Activated CD8-positive, alpha-beta memory T cell treated with anti-CD3 and anti-CD28 coated beads, Interleukin-2, amount 10 ng/mL, durations not matched to agents 7 days and 5 days (primary cell): Measurements from ENCODE around the gene RPTOR. TPM values are rescaled to one million over a fixed set of nuclear protein-coding genes. Genes with fewer than 3 reads are reported as not detected.

ENCODE experiments used
- ATAC-seq: fragments of 150-1000 bp; cut with Tn5 transposase; one replicate; pipeline ENCODE4 v1.10.0; 2021; ENCODE audit warnings: moderate library complexity
- CTCF ChIA-PET: fragments of 350-600 bp; sonication (Branson Sonifier 250); formaldehyde crosslinking; loops from one replicate; lab custom pipeline; 2021; ENCODE audit warnings: antibody characterized with exemption; lab: Charles Lee
- DNase-seq: peaks from one replicate; pipeline ENCODE4 v3.0.0-alpha.2; 2020
- H3K27ac Mint-ChIP-seq: one replicate; pipeline ENCODE4 v1.8.0; 2021; ENCODE audit warnings: mild to moderate bottlenecking, mixed read lengths
- H3K27me3 Mint-ChIP-seq: one replicate; pipeline ENCODE4 v1.8.0; 2021; ENCODE audit warnings: mixed read lengths
- H3K36me3 Mint-ChIP-seq: one replicate; pipeline ENCODE4 v1.8.0; 2021; ENCODE audit warnings: mild to moderate bottlenecking, mixed read lengths
- H3K4me1 Mint-ChIP-seq: one replicate; pipeline ENCODE4 v1.8.0; 2021; ENCODE audit warnings: mixed read lengths
- H3K4me3 Mint-ChIP-seq: one replicate; pipeline ENCODE4 v1.8.0; 2021; ENCODE audit warnings: mild to moderate bottlenecking, moderate library complexity, mixed read lengths
- H3K9me3 Mint-ChIP-seq: one replicate; pipeline ENCODE4 v1.8.0; 2022; ENCODE audit warnings: low read depth, mixed read lengths
- total RNA-seq, 2 experiments: library from RNA; stranded (reverse); gene quantifications; one replicate each; pipeline ENCODE4 v1.2.3, GENCODE V29; 2021

The RPTOR gene
- total RNA-seq, 2 experiments from 2014 or later: 60.4 to 87.0 TPM

DNA sequence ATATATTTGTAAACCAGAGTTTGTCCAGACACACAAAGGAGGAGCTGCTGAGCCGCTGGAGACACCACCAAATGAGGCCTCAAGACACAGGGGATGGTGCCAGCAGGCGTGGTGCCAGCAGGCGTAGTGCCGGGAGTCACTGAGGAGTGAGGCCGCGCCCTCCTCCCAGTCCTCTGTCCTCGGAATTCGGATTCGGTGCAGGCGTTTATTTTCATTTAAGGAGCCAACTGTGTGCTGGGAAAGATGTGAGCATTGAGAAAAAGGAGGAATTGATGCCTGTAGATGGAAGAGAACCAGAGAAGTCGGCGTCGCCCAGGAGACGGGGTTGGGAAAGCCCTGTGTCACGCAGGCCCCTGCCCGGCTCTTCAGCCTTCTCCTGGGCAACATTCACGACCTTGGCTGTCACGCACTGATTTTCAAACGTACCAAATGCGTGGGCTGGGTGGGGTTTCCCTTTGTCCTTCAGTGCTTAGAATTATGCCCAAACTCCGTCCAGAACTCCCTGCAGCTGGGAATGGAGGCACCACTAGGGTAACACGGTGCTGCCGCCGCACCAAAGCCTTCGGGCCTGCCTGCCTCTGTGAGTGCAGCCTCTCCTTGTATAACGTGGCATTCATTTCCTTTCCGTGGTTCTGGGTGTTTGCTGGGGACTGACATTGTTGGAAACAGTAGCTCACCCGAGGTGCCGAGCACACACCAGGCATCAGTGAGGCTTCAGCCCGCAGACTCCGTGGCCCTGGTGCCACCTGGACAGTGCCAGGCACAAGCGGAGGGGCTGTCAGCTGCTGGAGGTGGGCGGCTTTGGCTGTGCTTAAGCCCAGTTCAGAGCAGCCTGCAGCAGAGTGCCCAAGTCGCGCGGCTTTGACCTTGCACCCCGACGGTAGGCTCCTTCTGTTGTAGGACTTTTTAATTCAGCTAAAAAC is 398.0 kb downstream of the RPTOR start:
- Mint-ChIP-seq H3K27me3 (no peaks in the 10 kb centered on the region), H3K4me3 (no peak overlapping the region), H3K27ac (no peak overlapping the region), H3K36me3 (peaks cover 56% of the 10 kb centered on the region), H3K9me3 (no peaks in the 10 kb centered on the region), H3K4me1 (peaks cover 38% of the 10 kb centered on the region)
- ATAC-seq (no peak), DNase-seq (no peak)
- CTCF ChIA-PET: no interaction called here

DNA sequence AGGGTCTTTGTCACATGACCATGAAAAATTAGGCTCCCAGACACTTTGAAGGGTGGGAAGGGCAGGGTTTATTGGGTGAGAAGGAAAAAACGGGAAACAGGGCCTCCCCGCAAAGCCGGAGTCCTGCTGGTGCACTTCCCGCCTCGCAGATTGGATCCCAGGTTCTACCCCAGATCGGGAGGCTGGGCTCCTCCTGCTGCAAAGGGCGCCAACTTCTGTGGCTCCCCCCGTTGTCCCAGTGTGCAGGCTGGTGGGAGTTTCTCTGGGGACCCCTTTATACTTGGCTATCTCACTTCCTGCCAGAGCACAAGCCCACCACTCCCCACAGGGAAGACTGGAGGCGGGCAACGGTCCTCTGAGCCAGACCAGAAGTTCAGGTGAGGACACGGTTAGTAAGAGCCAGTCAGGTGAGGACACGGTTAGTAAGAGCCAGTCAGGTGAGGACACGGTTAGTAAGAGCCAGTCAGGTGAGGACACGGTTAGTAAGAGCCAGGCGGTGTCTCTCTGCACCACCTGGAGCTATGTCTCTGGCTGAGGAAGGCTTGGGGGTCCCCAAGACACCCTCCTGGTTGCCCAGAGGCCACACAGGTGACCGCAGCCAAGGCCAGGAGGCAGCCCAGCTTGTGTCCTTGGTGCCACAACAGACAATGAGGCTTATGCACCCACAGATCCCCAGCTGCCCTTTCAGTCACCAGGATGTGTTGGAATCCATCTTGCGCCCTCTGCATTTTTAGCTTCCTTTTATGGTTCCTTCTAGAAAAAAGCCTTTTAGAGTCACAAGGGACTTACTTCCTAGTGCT is 398.9 kb downstream of the RPTOR start:
- Mint-ChIP-seq H3K36me3 (peaks cover 53% of the 10 kb centered on the region), H3K9me3 (no peaks in the 10 kb centered on the region), H3K27ac (no peak overlapping the region), H3K4me1 (peaks cover 29% of the 10 kb centered on the region), H3K27me3 (no peaks in the 10 kb centered on the region), H3K4me3 (no peak overlapping the region)
- no peak for ATAC-seq
- CTCF ChIA-PET: no interaction called here
- DNase-seq: no peak

DNA sequence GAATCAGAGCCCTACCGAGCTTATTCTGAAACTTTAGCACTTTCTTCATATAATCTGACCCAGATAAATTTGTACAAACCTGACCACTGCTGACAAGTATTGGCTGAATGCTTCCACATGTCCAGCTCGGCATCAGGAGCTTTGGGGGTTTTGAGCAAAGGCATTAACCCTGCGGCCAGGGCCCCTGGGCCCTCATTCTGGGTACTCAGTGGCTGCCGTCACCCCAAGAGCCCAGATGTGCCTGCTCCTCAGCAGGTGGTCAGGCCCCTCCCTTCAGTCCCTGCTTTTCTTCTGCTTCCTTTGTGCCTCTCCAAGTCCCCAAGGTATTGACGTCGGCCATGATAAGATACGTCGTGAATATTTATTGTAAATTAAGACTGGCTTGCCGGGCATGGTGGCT is 399.7 kb downstream of the RPTOR start:
- Mint-ChIP-seq H3K4me1 (peaks cover 21% of the 10 kb centered on the region), H3K4me3 (no peak overlapping the region), H3K27me3 (no peaks in the 10 kb centered on the region), H3K9me3 (no peaks in the 10 kb centered on the region), H3K27ac (no peak overlapping the region), H3K36me3 (peaks cover 48% of the 10 kb centered on the region)
- DNase-seq (no peak), ATAC-seq (no peak)
- CTCF ChIA-PET: no interaction called here

DNA sequence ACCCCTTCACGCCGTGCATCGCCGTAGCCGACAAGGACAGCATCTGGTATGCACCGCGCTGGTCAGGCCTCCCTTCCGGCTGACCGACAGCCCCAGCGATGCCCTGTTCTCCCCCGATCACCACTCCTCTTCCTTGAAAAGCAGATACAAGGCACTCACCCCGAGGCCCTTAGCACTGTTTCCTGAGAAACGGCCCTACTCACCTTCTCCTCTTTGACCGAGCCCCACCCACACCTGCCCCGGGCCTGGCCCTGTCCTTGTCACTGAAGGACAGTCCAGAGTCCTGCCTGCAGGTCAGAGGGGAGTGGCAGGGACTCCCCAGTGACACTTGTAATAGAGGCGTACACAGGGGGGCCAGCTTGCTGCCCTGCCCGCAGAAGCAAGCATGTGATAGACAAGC is 401.1 kb downstream of the RPTOR start:
- CTCF ChIA-PET: no interaction called here
- peaks cover 47% of the 10 kb centered on the region for H3K36me3 Mint-ChIP-seq

DNA sequence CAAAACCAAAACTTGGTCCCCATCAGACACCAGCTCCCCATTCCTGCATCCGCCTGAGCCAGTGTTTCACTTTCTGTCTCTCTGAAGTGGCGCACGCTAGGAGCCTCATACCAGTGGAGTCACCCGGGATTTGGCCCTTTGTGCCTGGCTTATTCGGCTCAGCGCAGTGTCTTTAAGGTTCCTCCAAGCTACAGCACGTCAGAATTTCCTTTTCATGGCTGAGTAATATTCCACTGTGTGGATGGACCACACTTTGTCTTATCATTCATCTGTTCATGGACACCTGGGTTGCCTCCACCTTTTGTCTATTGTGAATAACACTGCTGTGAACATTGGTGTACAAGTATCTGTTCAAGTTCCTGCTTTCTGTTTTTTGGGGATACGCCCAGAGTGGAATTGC is 401.8 kb downstream of the RPTOR start:
- DNase-seq (no peak), ATAC-seq (no peak)
- peaks cover 24% of the 10 kb centered on the region for H3K4me1 Mint-ChIP-seq
- no peaks in the 10 kb centered on the region for H3K27me3 Mint-ChIP-seq
- no peak overlapping the region for H3K4me3 Mint-ChIP-seq
- CTCF ChIA-PET: no interaction called here
- no peak overlapping the region for H3K27ac Mint-ChIP-seq
- H3K36me3 Mint-ChIP-seq: peaks cover 43% of the 10 kb centered on the region
- H3K9me3 Mint-ChIP-seq: no peaks in the 10 kb centered on the region

More for the DNA sequence above, 401.1 kb downstream of the RPTOR start:
- H3K27me3 Mint-ChIP-seq: no peaks in the 10 kb centered on the region
- no peaks in the 10 kb centered on the region for H3K9me3 Mint-ChIP-seq
- no peak overlapping the region for H3K4me3 Mint-ChIP-seq
- ATAC-seq: no peak
- DNase-seq: no peak
- no peak overlapping the region for H3K27ac Mint-ChIP-seq
- peaks cover 17% of the 10 kb centered on the region for H3K4me1 Mint-ChIP-seq

DNA sequence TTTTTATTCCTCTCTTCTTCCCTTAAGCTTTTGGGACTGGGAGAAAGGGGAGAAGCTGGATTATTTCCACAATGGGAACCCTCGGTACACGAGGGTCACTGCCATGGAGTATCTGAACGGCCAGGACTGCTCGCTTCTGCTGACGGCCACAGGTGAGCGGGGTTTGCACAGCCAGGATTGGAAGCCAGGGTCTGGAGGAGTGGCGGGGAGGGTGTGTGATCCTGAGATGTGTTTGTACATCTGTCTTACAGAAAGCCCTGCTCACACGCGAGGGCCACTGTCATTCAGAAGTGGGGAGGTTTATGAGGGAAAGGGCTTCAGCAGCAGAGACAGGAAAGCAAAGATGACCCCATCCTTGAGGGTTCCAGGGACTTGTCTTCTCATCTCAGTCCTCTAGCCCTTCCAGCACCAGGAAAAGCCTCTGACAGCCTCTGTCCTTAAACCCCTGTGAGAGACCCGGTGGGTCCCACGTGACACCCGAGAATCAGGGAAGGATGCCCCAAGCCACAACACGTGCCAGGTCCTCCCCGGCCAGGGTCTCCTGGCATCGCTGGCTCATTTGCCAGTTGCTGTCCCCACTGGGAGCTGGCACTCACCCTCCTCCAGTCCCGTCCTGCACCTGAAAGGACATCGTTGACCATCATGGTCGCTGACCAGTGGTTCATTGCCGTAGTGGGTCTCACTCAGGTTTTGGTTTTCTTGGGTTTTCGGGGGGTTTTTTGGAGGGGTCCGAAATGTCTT is 402.7 kb downstream of the RPTOR start:
- CTCF ChIA-PET: no interaction called here
- no peaks in the 10 kb centered on the region for H3K27me3 Mint-ChIP-seq
- peak overlapping the region; percentile 67 for H3K27ac Mint-ChIP-seq
- DNase-seq (no peak), ATAC-seq (no peak)
- peaks cover 27% of the 10 kb centered on the region for H3K4me1 Mint-ChIP-seq
- H3K36me3 Mint-ChIP-seq: peaks cover 35% of the 10 kb centered on the region
- H3K9me3 Mint-ChIP-seq: no peaks in the 10 kb centered on the region
- no peak overlapping the region for H3K4me3 Mint-ChIP-seq

DNA sequence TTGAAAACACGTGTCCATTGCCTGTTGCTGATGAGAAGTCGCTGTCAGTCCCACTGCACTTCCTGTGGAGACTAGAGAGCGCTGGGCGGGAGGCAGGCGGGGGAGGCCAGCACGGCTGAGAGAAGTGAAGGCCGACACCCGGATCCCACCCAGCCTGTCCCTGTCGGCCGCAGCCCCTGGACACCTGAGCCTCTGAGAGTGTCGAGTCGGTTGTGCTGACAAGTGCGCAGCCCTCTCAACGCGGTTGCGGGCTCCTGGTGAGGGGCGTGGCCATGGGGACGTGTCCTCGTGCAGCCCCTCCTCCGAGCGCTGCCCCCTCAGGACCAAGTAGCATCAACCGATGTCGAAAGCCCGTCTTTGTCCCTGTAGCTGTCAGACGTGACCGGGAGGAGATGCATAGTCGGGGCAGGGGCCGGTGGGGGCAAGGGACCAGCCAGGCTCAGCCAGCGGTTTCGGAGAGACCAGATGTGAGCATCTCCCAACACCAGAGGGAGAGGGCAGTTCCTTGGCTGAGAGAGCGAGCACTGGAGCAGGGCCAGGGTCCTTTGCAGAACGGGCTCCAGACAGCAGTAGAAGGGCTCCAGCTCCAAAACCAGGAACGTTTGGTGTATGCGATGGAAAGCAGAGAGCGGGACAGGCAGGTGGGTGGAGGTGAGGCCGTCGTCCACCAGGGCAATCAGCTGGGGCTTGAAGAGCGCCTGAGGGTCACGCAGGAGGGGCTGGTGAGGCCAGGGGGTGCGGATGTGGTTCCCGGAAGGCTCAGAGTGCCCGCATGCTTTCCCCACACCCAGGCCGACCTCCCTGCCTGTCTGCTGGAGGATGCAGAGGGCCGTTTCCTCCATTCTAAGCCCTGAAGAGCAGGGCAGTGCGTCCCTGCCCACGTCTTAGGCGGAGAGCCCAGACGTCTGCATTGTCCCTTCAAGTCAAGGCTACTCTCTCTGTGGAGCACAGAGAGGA is 403.7 kb downstream of the RPTOR start:
- CTCF ChIA-PET: no interaction called here
- DNase-seq (no peak), ATAC-seq (no peak)
- Mint-ChIP-seq H3K27me3 (no peaks in the 10 kb centered on the region), H3K36me3 (peaks cover 33% of the 10 kb centered on the region), H3K4me3 (no peak overlapping the region), H3K9me3 (no peaks in the 10 kb centered on the region), H3K27ac (no peak overlapping the region), H3K4me1 (peaks cover 27% of the 10 kb centered on the region)

DNA sequence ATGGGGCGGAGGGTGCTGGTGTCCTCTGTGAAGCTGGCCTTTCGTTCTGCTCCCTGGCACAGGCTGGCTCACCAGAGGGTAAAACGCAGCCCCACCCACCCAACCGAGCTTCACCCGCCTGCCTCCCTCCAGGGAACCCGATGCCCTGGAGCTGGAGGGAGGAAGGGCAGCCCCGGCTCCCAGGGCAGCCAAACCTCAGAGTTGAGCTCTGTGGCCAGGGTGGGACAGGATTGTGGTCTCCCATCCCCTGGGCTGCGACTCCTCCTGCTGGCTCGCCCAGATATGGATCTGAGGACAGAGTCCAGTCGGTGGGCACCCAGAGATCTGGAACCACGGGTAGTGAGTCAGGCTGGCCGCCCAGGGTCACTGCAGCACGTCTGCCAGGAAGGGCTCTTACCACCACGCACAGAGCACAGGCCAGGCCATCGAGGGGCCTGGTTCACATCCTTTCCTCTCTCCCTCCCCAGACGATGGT is 404.4 kb downstream of the RPTOR start:
- peaks cover 39% of the 10 kb centered on the region for H3K36me3 Mint-ChIP-seq
- ATAC-seq: no peak
- no peak for DNase-seq
- H3K27ac Mint-ChIP-seq: no peak overlapping the region
- no peak overlapping the region for H3K4me3 Mint-ChIP-seq
- H3K27me3 Mint-ChIP-seq: no peaks in the 10 kb centered on the region
- CTCF ChIA-PET: no interaction called here
- H3K4me1 Mint-ChIP-seq: peaks cover 27% of the 10 kb centered on the region
- no peaks in the 10 kb centered on the region for H3K9me3 Mint-ChIP-seq

DNA sequence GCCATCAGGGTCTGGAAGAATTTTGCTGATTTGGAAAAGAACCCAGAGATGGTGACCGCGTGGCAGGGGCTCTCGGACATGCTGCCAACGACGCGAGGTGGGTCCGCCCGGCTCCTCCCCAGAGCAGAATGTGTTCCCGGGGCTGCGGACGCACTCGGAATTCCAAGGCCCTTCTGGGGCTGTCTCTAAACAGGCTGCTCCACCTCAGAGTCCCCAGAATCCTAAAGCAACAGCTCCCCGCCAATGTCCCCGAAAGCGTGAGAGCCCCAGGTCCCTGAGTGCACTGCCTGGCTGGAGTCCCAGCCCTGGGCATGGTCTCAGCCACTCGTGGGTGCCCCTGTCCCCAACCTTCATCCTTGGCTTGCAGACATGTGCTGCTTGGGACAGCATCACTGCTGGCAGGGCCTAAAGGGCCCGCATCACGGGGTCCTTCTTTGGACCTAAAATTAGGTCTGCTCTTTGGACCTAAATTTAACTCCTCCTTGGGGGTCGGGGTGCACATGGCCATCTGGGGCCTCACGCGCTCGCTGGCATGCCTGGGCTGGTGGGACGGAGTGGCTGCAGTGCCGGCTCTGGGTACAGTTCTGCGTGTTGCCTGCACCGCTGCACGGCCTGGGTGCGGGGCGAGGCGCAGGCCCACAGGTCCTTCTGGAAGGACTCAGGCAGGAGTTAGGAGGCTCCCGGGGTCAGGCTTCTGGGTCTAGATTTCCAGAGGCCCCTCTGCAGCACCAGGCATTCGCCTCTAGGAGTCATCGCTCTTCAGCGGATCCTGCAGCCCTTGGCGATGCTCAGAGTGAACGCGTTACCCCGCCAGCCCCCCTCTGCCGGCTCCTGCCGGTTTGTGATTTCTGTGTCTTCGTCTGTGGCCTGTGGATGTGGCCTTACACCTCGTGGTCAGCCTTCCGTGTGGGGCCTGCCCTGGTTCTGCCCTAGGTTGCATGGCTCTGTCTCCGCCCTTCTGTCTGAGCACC is 405.1 kb downstream of the RPTOR start:
- CTCF ChIA-PET: no interaction called here
- H3K4me3 Mint-ChIP-seq: no peak overlapping the region
- peaks cover 35% of the 10 kb centered on the region for H3K36me3 Mint-ChIP-seq
- ATAC-seq (no peak), DNase-seq (no peak)
- no peak overlapping the region for H3K27ac Mint-ChIP-seq
- peaks cover 27% of the 10 kb centered on the region for H3K4me1 Mint-ChIP-seq
- no peaks in the 10 kb centered on the region for H3K9me3 Mint-ChIP-seq
- no peaks in the 10 kb centered on the region for H3K27me3 Mint-ChIP-seq

DNA sequence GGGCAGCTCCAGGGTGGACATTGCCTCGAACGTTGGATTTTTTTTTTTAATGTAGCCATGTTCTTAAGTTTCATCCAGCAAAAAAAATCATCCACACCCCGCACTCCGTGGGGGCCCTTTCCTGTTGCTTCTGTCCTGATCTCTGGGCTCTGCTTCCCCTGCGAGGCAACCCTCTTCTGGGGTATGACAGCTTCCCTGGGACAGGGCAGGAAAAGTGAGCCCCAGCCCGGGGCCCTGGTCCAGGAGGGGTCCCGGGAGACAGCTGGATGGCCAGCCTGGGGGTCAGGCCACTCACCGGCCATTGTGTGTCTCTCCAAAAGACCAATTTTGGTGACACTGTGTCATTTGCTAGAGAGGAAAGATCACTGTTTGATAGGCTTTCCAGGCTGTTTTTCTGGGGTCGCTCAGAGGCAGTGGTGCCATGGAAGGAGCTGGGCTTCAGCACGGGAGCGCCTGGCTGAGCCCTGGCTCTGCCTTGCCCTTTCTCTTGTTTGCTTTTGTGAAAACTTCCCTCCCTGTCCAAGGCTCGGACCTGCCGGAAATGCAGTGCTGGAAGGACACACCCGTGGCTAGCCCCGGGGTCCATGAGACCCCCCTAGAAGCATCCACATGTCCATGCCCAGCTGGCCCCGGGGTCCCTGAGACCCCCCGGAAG is 406.0 kb downstream of the RPTOR start:
- DNase-seq (no peak), ATAC-seq (no peak)
- Mint-ChIP-seq H3K36me3 (peaks cover 40% of the 10 kb centered on the region), H3K9me3 (no peaks in the 10 kb centered on the region), H3K27me3 (no peaks in the 10 kb centered on the region), H3K4me1 (peaks cover 27% of the 10 kb centered on the region), H3K27ac (no peak overlapping the region), H3K4me3 (no peak overlapping the region)
- CTCF ChIA-PET: no interaction called here
